K562 (cell line): ENCODE data around the gene NAP1L1. TPM values are rescaled to one million over a fixed set of nuclear protein-coding genes. Genes with fewer than 3 reads are reported as not detected.

Experiments
- BMI1 ChIP-seq: fragments of 150-350 bp; IDR thresholded peaks from 2 replicates; pipeline ENCODE4 v1.6.1; 2014; ENCODE audit warnings: low read length
- CREB3L1 ChIP-seq: fragments of 450-650 bp; IDR thresholded peaks from 2 replicates; pipeline ENCODE4 v1.6.1; 2014; ENCODE audit warnings: low read depth, mild to moderate bottlenecking, moderate library complexity, borderline replicate concordance
- DDX20 ChIP-seq: fragments of 450-650 bp; IDR thresholded peaks from 2 replicates; pipeline ENCODE4 v1.6.1; 2016; ENCODE audit warnings: missing genetic modification characterization, low read depth, mild to moderate bottlenecking, missing compliant biosample characterization, moderate library complexity
- FOXJ2 ChIP-seq: fragments of 200-800 bp; sonication (Bioruptor generic); IDR thresholded peaks from 2 replicates; pipeline ENCODE4 v1.6.1; 2016; ENCODE audit warnings: missing genetic modification characterization, missing compliant biosample characterization
- FOXO4 ChIP-seq: fragments of 450-650 bp; formaldehyde crosslinking; IDR thresholded peaks from 2 replicates; pipeline ENCODE4 v1.4.0; 2020; ENCODE audit warnings: mild to moderate bottlenecking, moderate library complexity
- GMEB1 ChIP-seq: fragments of 250-450 bp; sonication (Bioruptor Pico); IDR thresholded peaks from 2 replicates; pipeline ENCODE4 v1.4.0; 2020; ENCODE audit warnings: mild to moderate bottlenecking
- HDAC8 ChIP-seq: fragments of 450-650 bp; IDR thresholded peaks from 2 replicates; pipeline ENCODE4 v1.6.1; 2016; ENCODE audit warnings: mild to moderate bottlenecking, missing genetic modification characterization, moderate library complexity, missing compliant biosample characterization
- KLF16 ChIP-seq: IDR thresholded peaks from 2 replicates; pipeline ENCODE4 v1.6.1; 2016; ENCODE audit warnings: antibody characterized with exemption
- MLX ChIP-seq, 2 experiments: fragments of 450-650 bp in 1 of 2; sonication (generic) in 1 of 2; formaldehyde crosslinking; conservative IDR thresholded peaks; 2 replicates each; pipeline versions ENCODE4 v1.4.0 to v1.8.1; 2020 to 2022; ENCODE audit warnings: mild to moderate bottlenecking in 1 of 2, missing genetic modification reagents in 1 of 2
- NFIC ChIP-seq: fragments of 450-650 bp; IDR thresholded peaks from 2 replicates; pipeline ENCODE4 v1.6.1; 2017; ENCODE audit warnings: mild to moderate bottlenecking, inconsistent platforms
- NR1H2 ChIP-seq: sonication (generic); formaldehyde crosslinking; IDR thresholded peaks from 2 replicates; pipeline ENCODE4 v1.4.0; 2020; ENCODE audit warnings: mild to moderate bottlenecking, missing genetic modification reagents
- PHF21A ChIP-seq: fragments of 450-650 bp; IDR thresholded peaks from 2 replicates; pipeline ENCODE4 v1.6.1; 2017; ENCODE audit warnings: low read depth, borderline replicate concordance
- SETDB1 ChIP-seq: IDR thresholded peaks from one replicate; pipeline ENCODE4 v1.6.1; 2012; ENCODE audit warnings: low read length, control low read depth, inconsistent platforms
- THAP7 ChIP-seq: fragments of 250-450 bp; sonication (Bioruptor Pico); IDR thresholded peaks from 2 replicates; pipeline ENCODE4 v1.5.0; 2021
- ZNF224 ChIP-seq: sonication (generic); formaldehyde crosslinking; IDR thresholded peaks from 2 replicates; pipeline ENCODE4 v1.8.0; 2022; ENCODE audit warnings: mild to moderate bottlenecking, missing genetic modification reagents
- ZNF445 ChIP-seq: fragments of 250-450 bp; sonication (Bioruptor Pico); IDR thresholded peaks from 2 replicates; pipeline ENCODE4 v1.4.0; 2020; ENCODE audit warnings: low read depth, mild to moderate bottlenecking, moderate library complexity
- ZNF507 ChIP-seq: conservative IDR thresholded peaks from 2 replicates; pipeline ENCODE4 v1.6.1; 2017; ENCODE audit warnings: missing genetic modification characterization, missing compliant biosample characterization
- ZNF655 ChIP-seq: fragments of 250-450 bp; sonication (Bioruptor Pico); IDR thresholded peaks from 2 replicates; pipeline ENCODE4 v1.5.0; 2021
- ZNF695 ChIP-seq: fragments of 450-650 bp; formaldehyde crosslinking; IDR thresholded peaks from 2 replicates; pipeline ENCODE4 v1.4.0; 2020; ENCODE audit warnings: mild to moderate bottlenecking, moderate library complexity
- polyA plus RNA-seq, 8 experiments: library from polyadenylated mRNA; depleted of rRNA in 4 of 8; stranded (reverse) in 5 of 8; unstranded in 3 of 8; fragments of >200 nt; fragmentation: Nextera tagmentation in 2 of 8; fragmentation: Illumina TruSeq in 1 of 8; extraction: Ambion mirVana in 2 of 8; extraction: Trizol in 1 of 8; gene quantifications; 2 replicates each; pipeline versions ENCODE4 v1.2.1 to v1.2.3, GENCODE V29; 2011 to 2014; ENCODE audit warnings: inconsistent platforms in 1 of 8, missing spikeins in 1 of 8
- total RNA-seq, 7 experiments: library from RNA; depleted of rRNA in 6 of 7; stranded (reverse); fragments of >200 nt in 6 of 7; fragmentation: Illumina TruSeq in 2 of 7; extraction: Trizol in 2 of 7; gene quantifications; 2 replicates each; pipeline versions ENCODE4 v1.2.1 to v1.2.3, GENCODE V29; 2011 to 2021; ENCODE audit warnings: low replicate concordance in 1 of 7

The NAP1L1 gene
- total and polyA plus RNA-seq, 9 of the 15 experiments (the other 6 are each of a cell fraction or from before 2014, with no cell fraction given): 287 to 747 (median 450) TPM

- no peak for TF ChIP-seq CREB3L1
- no peak for TF ChIP-seq ZNF695 (CRISPR knock-in tag)
- TF ChIP-seq NR1H2 (CRISPR knock-in tag): no peak; the same call in 1 of the 2 replicates
- TF ChIP-seq ZNF655 (CRISPR knock-in tag): no peak
- no peak for TF ChIP-seq BMI1
- no peak for TF ChIP-seq SETDB1
- TF ChIP-seq FOXO4: no peak
- TF ChIP-seq HDAC8: no peak
- peak; percentile 69 for TF ChIP-seq NFIC
- TF ChIP-seq GMEB1 (CRISPR knock-in tag): no peak
- no peak for TF ChIP-seq ZNF224 (CRISPR knock-in tag)
- no peak for TF ChIP-seq ZNF445 (CRISPR knock-in tag)
- TF ChIP-seq MLX (CRISPR knock-in tag; conservative IDR thresholded peaks at IDR 0.05): no peak
- TF ChIP-seq DDX20 (tag): no peak
- no peak for TF ChIP-seq THAP7 (CRISPR knock-in tag)
- TF ChIP-seq ZNF507: no peak
- TF ChIP-seq KLF16: 0 out of 2 replicates have a peak, but pooled peaks have one; percentile 24
- no peak for TF ChIP-seq FOXJ2 (tag)
- TF ChIP-seq PHF21A: no peak
Measured at GRCh38 chr12:76031414-76032042, 53.0 kb downstream of the NAP1L1 start, which contains the start of gene PHLDA1 (continued).
